HEK293 (cell line): ENCODE data around the gene THUMPD2.

Experiments used
- ZFP69B ChIP-seq: fragments of 450-650 bp; formaldehyde crosslinking; IDR thresholded peaks from 2 replicates; pipeline ENCODE4 v1.5.1; 2016; ENCODE audit warnings: missing biosample characterization, missing genetic modification characterization
- ZNF274 ChIP-seq, 2 experiments: fragments of 200-500 bp in 1 of 2; fragments of 450-650 bp in 1 of 2; sonication (Bioruptor generic) in 1 of 2; formaldehyde crosslinking in 1 of 2; IDR thresholded peaks; 2 replicates each; pipeline versions ENCODE4 v1.5.1 to v1.6.1; 2014 to 2016; ENCODE audit warnings: borderline replicate concordance in 1 of 2, inconsistent platforms in 1 of 2, low read length in 1 of 2, missing biosample characterization in 1 of 2, missing genetic modification characterization in 1 of 2
- TF ChIP-seq, protein P1 (sequence below): fragments of 450-650 bp; formaldehyde crosslinking; IDR thresholded peaks from 2 replicates; pipeline ENCODE4 v1.5.1; 2016; ENCODE audit warnings: missing biosample characterization, missing genetic modification characterization

DNA sequence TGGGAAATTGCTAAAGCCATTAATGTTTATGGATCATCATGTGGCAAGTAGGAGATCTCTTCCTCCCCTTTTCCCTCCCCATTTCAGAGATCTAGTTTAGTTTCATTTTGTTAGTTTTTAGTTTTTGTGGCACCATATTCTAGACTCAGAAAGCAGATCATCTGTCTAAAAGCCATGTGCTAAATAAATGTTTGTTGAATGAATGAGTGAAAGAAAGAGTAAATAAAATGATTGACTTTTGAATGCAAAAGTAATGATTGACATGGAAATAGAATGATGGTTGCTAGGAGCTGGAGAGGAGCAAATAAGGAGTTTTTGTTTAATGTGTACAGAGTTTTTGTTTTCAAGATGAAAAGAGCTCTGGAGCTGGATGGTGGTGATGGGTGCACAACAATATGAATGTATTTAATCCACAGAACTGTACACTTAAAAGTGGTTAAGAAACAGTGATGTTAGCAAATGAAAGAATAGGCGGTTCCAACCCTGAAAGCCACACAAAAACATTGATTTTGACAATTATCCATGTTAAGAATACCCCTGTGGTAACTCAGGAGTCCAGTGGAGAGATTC lies 89.7 kb downstream of the THUMPD2 start:
- TF ChIP-seq, protein P1, sequence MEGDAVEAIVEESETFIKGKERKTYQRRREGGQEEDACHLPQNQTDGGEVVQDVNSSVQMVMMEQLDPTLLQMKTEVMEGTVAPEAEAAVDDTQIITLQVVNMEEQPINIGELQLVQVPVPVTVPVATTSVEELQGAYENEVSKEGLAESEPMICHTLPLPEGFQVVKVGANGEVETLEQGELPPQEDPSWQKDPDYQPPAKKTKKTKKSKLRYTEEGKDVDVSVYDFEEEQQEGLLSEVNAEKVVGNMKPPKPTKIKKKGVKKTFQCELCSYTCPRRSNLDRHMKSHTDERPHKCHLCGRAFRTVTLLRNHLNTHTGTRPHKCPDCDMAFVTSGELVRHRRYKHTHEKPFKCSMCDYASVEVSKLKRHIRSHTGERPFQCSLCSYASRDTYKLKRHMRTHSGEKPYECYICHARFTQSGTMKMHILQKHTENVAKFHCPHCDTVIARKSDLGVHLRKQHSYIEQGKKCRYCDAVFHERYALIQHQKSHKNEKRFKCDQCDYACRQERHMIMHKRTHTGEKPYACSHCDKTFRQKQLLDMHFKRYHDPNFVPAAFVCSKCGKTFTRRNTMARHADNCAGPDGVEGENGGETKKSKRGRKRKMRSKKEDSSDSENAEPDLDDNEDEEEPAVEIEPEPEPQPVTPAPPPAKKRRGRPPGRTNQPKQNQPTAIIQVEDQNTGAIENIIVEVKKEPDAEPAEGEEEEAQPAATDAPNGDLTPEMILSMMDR (tag by site-specific recombination) = no peak
- no peak for TF ChIP-seq ZNF274 (IDR thresholded peaks at IDR 0.05; ENCODE audit: low read length)
- TF ChIP-seq ZNF274 (tag by site-specific recombination; IDR thresholded peaks at IDR 0.05; ENCODE audit: borderline replicate concordance) = no peak
- TF ChIP-seq ZFP69B (tag by site-specific recombination) = no peak
